GM21381 (cell line): ENCODE measurements around the gene ZNF823.
"Not testable (repeated sequence)": the region's sequence is repeated elsewhere in the genome, so short reads cannot be mapped to it uniquely, and the experiment has no call there.

ENCODE experiments used
- ATAC-seq: cut with Tn5 transposase; IDR thresholded peaks from one replicate; pipeline ENCODE4 v1.9.1; 2021; ENCODE audit warnings: mild to moderate bottlenecking, moderate library complexity; ENCODE audit not compliant: unreplicated experiment

Gene ZNF823

GRCh38 chr19:11684987-11685675 is 53.6 kb downstream of the ZNF823 start:
- ATAC-seq, result no peak

- no peak for ATAC-seq
Observed at GRCh38 chr19:11680689-11681302, 58.0 kb downstream of the ZNF823 start.

- no peak for ATAC-seq
Observed at GRCh38 chr19:11678504-11678903, 60.2 kb downstream of the ZNF823 start.

- not testable (repeated sequence) for ATAC-seq
Observed at GRCh38 chr19:11676661-11677600, 61.8 kb downstream of the ZNF823 start.

- ATAC-seq, result no peak
Observed at GRCh38 chr19:11675569-11675968, 63.2 kb downstream of the ZNF823 start.

- ATAC-seq, result no peak
Observed at GRCh38 chr19:11674067-11674492, 64.7 kb downstream of the ZNF823 start.

GRCh38 chr19:11673608-11674041 is 65.1 kb downstream of the ZNF823 start:
- ATAC-seq, result no peak
